HG03469 (cell line): Measurements from ENCODE around the gene ANKRD29.

ENCODE experiments used
- ATAC-seq: cut with Tn5 transposase; IDR thresholded peaks from one replicate; pipeline ENCODE4 v1.9.1; 2021; ENCODE audit warnings: mild to moderate bottlenecking, moderate library complexity, moderate number of reproducible peaks; ENCODE audit not compliant: unreplicated experiment

ANKRD29 gene

DNA sequence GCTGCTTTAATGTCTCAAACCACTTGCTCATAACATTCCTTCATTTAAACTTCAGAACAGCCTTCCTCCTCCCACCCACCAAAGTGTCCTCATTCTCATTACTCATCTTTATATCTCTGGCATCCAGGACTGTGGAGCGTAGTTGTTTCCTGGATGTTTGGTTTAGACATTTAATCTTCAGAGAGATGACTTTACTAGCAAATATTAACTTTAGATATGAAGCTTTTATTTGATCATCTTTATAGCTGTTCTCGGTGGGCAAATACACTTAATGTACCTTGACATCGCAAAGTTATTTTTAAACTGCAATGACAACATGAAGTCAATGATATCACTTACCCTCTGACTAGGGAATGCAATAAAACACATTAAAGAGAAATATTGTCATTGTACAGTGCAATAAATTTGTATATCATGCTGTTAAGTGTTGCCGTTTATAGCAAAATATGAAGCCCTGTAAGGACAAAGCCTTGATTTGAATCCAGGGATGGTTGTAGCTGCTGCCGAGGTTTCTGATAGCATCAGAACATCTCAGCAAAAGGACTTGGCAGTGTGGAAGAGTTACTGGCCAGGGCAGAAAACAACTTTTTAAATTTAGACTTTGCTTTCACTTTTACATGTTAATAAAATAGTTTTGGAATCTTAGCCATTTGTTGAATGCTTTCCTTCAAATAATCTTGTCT is 21.9 kb upstream of the ANKRD29 start:
- no peak for ATAC-seq

DNA sequence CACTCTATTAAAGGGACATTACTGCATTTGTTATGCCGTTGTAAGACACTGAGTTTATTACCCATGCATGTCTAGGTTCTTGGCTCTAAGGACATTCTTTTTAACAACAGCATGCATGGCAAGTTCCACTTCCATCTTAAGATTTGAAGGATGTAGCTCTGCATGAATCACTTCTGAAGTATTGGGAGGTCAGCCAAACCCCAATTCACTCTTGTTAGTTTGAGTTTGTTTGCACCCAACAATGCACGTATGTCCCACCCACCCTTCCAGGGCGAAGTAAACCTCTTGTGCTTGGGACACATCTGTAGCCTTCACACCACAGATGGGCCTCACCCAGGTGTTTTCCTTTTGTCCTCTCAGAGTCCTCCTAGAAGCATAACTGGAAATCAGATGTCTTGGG is 21.0 kb upstream of the ANKRD29 start:
- ATAC-seq, result no peak

DNA sequence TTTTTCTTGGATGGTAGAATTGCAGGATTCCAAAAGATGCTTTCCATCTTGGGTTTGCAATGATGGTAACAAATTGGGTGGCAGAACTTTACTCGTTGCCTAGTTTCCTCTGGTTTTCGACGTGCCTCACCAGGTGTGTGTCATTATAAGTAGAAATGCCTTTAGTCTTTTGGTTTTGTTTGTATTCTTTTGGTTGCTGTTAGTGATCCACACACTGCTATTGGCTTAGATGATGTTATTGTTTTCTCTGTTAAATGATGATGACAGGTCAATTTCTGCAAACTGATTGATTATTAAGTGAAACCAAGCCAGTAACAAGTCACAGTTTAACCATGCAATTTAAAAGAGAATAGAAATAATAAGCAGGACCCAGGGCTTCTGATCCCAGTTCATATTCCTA is 20.4 kb upstream of the ANKRD29 start:
- ATAC-seq, result no peak

DNA sequence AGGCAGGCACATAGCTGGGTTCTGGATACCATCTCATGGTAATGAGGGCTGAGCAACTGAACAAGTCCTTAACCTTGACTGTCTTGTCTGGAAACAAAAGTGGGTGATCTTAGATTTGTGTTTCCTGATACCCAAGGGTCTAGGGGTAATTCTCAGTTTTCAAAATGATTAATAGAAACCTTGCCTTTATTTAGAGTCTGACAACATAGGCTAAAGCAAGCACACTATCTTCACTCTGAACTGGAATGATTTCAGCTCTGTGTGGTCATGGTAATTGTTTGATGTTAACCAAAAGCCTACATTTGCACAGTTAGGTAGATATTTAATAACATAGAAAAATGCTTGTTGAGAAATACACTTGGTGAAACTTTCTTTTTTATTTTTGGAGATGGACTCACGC is 19.8 kb upstream of the ANKRD29 start:
- no peak for ATAC-seq

DNA sequence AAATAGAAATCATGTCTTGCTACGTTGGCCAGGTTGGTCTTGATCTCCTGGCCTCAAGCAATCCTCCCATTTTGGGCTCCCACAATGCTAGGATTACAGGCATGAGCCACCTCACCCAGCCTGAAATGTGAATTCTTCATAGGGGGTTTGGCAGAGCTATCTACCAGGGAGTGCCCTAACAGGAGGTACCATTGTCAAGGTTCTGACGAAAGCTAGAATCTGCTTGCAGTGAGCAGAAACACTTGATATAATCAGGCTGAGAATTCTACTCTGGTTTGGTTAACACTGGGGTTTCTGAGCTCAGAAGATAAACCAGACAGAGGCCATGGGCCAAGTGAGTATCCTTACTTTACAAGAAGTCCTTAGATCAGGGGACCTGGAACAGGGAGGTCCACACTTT is 19.3 kb upstream of the ANKRD29 start:
- ATAC-seq, result no peak

DNA sequence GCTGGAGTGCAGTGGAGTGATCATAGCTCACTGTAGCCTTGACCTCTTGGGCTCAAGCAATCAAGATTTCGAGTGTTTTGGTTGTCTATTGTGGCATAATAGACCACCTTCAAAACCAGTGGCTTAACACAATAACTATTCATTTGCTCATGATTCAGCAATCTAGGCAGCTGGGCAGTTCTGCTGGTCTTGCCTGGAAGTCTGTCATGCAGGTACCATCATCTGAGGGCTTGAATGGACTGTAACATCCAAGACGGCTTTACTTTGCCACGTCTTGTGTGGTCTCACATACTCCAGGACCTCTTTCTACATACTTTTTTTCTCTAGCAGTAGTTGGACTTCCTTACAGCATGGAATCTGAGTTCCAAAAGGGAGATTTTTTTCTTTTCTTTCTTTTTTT is 13.2 kb upstream of the ANKRD29 start:
- ATAC-seq, result no peak

DNA sequence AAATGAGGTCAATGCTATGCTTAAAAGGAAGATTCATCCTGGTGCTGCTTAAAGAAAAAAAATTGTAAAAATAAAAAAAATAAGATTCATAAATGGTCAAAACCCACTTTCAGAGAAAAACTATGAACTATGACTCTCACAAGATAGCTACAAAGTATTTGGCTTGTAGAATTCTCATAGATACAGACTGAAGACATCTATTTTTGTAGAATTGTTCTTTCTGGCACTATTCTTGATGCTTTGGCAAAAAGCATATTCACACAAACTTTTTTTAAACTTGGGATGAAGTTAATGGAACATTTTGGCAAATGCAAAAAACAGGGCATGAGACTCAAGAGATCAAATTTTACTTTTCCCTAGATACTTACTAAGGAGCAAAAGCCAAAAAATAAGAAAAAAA is 12.5 kb upstream of the ANKRD29 start:
- ATAC-seq, result no peak

DNA sequence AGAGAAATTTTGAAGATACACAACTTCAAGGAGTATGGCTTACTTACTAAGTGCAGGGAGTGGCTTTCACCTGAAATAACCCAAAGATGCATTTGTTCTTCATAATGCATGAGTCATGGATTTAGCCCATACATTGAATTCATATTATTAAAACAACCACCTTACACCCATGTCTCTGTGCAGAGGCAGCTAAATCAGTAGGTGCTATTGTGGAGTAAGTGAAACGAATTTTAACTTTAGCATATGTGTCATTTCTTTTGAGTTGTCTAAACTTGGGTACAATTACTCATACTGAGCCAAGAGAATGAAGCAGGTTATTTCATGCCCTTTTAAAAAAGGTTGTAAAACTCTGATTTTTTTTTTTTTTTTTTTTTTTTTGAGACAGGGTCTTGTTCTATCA is 11.0 kb upstream of the ANKRD29 start:
- ATAC-seq, result no peak

DNA sequence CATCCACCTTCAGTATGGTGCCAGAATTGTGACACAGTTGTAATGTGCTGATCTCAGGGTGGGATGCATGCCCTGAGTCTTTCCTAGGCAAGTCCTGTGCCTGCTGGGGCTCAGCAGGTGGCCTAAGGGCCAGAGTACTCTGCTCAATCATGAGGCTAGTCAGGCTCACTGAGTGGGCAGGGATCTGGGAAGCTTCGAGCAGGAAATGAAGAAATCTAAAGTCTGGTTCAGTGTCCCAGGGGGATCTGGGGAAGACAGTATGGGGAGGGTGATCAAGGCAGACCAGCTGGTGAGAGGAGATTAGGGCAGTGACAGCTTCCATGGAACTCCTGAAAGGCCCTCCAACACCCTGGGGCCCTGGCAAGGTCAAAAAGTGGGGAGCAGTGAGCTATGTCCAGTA is 8.9 kb upstream of the ANKRD29 start:
- ATAC-seq, result no peak

DNA sequence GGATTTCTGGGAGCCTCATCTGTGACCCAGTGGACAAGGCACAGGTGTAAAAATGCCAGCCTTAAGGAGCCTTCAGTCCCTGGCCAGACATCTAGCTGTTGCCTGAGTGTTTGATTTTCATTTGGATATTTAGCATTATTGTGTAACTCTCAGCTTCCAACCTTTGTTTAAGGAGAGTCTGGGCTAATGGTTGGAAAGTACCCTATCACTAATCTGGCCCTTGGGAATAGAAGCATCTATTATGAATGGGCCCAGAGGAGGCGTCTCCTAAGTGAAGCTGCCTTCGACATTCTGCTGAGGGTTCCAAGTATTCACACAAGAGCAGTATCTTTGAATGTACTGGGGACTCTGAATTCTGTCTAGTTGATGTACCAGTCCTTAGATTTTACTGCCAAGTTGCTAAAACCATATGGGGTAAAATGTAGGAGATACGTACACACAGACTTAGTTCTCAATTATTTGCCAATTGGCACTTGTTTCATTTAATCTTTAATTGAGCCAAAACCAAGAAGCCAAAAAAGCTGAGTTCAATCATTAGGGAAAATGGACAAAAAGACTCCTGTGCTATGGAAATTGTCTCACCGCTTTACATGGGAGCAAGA is 7.2 kb upstream of the ANKRD29 start:
- ATAC-seq, result no peak

DNA sequence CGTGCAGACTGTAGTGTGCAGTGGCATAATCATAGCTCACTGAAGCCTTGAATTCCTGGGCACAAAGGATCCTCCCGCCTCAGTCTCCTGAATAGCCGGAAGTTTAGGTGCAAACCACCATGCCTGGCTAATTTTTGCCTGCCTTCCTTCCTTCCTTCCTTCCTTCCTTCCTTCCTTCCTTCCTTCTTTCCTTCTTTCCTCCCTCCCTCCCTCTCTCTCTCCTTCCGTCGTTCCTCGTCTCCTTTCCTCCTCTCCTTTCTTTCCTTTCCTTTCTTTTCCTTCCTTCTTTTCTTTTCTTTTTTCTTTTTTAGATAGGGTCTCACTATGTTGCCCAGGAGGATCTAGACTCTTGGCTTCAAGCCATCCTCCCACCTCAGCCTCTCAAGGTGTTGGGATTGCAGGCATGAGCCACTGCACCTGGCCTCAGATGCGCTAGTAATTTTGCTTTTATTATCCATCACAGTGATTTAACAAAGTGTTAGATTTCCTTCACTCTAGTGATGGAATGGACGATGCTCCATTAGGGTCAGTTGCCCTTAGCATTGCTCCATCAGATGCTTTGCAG is 6.6 kb upstream of the ANKRD29 start:
- ATAC-seq, result no peak

DNA sequence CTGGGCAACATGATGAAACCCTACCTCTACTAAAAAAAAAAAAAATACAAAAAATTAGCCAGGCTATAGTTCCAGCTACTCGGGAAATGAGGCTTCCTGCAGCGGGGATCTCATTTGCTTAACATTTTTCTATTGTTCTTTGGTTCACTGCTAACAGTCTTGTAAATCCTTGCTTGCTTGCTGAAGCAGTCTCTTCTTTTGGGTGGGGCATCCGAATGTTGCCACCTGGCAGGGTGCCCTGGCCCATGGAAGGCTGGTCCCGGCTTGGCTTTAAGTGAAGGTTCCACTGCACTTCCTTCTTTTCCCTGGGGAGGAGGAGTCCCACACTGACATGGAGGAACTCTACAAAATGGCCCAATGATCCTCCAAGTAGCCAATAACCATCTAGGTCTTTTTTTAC is 6.0 kb upstream of the ANKRD29 start:
- ATAC-seq, result no peak

DNA sequence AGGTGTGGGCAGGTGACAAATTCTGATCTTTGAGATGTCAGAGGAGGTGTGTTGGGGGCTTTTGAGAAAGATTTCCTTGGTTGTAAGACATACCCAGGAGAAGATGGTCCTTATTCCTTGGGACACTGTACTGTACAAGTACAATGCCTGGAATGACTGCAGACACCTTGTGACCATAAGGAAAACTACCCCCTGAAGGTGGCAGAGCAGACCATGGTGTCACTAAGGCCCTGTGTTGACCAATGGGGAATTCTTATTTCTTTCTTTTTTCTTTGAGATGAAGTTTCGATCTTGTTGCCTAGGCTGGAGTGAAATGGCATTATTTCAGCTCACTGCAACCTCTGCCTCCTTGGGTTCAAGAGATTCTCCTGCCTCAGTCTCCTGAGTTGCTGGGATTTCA is 4.4 kb upstream of the ANKRD29 start:
- no peak for ATAC-seq

DNA sequence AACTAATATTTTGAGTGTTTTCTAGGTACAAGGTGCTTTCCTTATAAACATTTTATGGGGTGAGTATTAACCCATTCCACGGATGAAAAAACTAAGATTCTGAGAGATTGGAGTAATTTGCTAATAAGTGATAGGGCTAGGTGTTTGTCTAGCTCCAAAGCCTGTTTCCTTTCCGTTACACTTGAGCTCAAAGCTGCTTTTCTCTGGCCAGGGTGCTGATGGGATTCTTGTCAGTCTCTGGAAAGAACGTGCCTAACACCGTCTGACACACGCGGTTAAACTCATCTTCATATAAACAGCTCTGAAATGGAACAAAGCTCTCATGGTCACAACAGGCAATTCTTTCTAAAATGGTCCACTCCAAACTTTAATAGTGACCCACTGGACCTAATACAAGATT is 2.0 kb upstream of the ANKRD29 start:
- ATAC-seq, result no peak

DNA sequence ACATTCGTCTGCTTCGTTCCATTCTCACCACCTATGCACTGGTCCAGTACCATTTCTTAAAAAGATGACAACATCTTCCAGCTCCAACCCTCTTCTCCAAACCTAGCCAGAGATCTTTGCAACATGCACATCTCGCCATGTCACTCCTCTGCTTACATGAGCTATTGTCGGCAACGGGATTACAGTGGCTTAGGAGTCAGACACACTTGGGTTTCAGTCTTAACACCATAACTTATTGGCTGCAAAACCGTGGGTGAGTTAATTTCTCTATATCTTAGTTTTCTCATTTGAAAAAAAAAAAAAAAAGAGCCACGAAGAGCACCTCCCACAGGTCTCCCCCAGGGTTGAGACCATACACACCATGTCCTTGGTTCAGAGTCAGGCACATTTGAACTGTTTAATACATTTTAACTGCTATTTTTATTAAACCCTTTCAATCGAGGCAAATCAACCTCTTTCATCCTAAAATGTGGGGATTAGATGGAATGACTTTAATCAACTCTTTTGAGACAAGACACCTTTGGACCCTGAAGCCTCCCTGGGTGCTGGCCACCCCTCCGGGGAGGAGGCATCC is 889 bp downstream of the ANKRD29 start:
- no peak for ATAC-seq

DNA sequence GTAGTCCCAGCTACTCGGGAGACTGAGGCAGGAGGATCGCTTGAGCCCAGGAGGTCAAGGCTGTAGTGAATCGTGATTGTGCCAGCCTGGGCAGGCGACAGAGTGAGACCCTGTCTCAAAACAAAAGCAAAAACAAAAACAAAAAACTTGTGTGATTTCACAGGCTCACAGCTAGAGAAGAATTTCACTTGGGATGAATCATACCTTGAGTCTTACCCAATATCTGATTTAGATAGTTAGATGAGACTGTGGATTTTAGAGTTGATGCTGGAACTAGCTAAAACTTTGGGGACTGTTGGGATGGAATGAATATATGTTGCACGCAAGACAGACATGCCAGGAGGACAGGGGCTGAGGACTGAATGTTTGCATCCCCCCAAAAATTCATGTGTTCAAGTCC is 4.4 kb downstream of the ANKRD29 start:
- ATAC-seq, result no peak

DNA sequence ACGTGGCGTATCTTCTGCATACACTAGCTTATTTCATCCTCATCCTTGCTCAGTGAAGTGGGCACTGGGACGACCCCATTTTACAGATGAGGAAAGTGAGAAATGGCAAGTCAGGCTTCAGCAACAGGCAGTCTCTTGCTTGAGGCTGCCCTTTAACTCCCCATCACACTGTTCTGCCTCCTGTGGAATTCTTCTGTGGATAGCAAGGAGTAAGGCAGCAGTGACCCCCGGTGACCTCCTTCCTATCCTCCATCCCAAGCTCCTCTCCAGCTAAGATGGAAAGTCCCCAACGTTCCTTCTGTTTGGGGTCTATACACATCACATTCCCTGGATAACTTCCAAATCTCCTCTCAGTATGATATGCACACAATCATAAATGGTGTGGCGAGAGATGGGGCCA is 10.5 kb downstream of the ANKRD29 start:
- ATAC-seq, result no peak

DNA sequence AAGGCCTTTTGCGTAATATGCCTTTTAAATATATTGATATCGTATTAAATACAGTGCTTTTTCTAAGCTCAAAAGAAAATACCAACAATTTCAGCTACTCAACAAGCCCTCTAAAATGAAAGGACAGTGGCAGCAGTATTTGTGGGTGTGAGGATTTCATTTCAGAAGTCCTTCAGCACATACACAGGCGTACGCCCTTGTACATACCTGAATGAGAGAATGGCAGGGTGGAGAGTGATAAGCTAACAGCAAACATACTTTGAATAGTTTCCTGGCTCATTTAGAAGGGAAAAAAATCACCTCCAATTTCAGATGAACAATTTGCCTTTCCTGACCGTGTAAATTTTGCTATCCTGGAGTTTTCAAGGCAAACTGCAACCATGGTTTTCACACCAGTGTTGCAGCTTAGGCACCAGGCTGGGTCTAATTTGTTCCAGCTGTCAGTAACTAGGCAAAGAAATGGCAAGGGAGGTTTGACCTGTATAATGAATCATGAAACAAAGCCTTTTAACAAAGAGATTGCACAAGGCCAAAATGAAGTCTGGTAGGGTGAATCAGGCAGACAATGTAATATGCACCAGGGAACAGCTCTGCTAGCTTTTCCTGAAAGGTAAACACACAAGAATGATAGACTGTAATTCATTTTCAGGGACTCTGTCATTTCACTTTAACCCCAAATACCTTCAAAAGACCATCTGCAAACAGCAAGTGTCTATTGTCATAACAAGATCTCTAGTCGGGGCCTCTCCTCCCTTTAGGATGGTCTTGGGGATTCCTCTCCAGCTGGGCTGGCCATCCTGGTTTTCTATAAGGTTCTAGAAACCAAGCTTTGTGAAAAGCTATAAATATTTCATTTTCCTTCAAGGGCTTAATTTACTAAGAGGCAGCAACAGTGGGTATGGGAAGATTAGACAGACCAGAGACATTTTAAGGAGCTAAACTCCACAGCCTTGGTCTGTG is 11.5 kb downstream of the ANKRD29 start:
- no peak for ATAC-seq

DNA sequence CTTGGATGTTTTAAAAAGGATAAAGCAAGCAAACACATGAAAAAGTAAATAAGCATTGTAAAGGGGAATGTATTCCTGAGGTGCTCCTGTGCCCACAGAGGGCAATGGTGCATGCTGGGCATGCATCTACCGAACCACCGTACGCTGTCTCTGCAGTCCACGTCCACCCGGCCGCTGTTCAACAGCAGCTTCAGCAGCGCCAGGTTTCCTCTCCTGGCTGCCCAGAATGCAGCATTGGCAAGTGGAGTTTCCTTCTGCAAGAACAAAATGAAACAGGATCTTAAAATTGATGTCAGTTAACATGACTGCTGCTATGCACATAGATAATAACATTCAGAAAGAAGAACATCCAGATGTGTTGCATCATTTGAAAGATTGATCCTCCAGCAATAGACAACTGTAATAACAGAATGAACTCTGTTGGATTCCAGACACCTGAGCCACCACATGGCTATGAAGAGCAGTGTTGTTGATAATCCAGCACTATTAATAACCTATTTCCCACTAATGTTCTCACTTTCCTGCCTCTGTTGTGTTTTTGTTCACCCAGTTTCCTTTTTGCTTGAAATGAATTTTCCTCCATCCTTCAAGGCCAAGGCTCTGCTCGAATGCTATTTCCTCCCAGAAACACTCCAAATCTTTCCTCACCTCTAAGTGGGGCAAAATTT is 13.6 kb downstream of the ANKRD29 start:
- no peak for ATAC-seq

DNA sequence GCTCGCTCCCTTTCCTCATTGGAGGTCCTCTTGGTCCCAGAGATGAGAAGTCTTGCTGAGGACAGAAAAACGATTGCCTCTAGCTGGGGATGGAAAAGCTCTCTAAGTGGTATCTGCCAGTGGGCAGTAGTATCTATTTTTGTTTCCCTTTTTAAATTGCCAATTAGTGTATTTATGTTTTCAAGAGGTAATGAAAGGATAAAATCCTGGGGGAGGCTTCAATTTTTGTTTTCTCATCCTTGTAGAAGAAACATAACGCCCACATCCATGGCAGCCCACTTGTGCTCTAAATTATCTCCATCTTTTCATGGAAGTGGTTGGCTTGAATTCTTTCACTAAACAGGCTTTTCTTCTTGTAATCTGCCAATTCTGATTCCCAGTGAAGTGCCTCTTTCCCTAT is 14.3 kb downstream of the ANKRD29 start:
- no peak for ATAC-seq

DNA sequence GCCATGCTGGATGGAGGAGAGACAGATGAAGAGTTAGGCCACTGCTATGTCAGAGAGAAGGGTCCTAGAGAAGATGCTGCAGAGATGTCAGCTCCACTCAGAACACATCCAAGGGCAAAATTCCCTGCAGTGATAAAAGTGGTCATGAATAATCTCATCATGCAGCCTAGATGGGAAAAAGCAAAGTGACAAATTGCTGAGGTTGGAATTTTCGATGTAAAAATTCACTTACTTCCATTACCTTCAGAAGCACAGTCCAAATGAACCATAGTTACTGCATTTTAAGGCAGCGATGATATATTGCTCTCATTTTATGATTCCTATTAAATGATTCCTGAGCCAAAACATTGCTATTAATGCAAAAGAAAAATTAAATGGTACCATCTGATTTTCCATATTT is 16.4 kb downstream of the ANKRD29 start:
- no peak for ATAC-seq
